DOHH2 (cell line): ENCODE data around the gene VPS72.

ENCODE experiments used
- H3F3A ChIP-seq: fragments of 200-600 bp; sonication (generic), shearing (Covaris generic); 2 replicates; pipeline ENCODE4 v1.6.0; 2016; ENCODE audit warnings: antibody characterized with exemption, mild to moderate bottlenecking; ENCODE audit not compliant: control insufficient read depth, insufficient read depth
- H3K27ac ChIP-seq: fragments of 200-600 bp; sonication (generic); 2 replicates; pipeline ENCODE4 v1.5.1; 2014; ENCODE audit warnings: low read depth, mild to moderate bottlenecking, low read length, moderate library complexity
- H3K27me3 ChIP-seq: fragments of 200-600 bp; sonication (generic); 2 replicates; pipeline ENCODE4 v1.6.1; 2014; ENCODE audit warnings: mild to moderate bottlenecking, low read length, mixed read lengths; ENCODE audit not compliant: control insufficient read depth
- H3K36me3 ChIP-seq: fragments of 200-600 bp; sonication (generic); 2 replicates; pipeline ENCODE4 v1.6.1; 2014; ENCODE audit warnings: mild to moderate bottlenecking, low read length, moderate library complexity, mixed read lengths; ENCODE audit not compliant: control insufficient read depth
- H3K4me1 ChIP-seq: fragments of 200-600 bp; sonication (generic); 2 replicates; pipeline ENCODE4 v1.6.1; 2014; ENCODE audit warnings: mild to moderate bottlenecking, low read length, mixed read lengths; ENCODE audit not compliant: control insufficient read depth
- H3K4me2 ChIP-seq: fragments of 200-600 bp; sonication (generic); 2 replicates; pipeline ENCODE4 v1.6.0; 2014; ENCODE audit warnings: mild to moderate bottlenecking, low read length, moderate library complexity
- H3K4me3 ChIP-seq: fragments of 200-600 bp; sonication (generic); 2 replicates; pipeline ENCODE4 v1.5.1; 2014; ENCODE audit warnings: mild to moderate bottlenecking, low read length, mixed read lengths
- H3K79me2 ChIP-seq: fragments of 200-600 bp; sonication (generic); 2 replicates; pipeline ENCODE4 v1.6.1; 2014; ENCODE audit warnings: mild to moderate bottlenecking, low read length, mixed read lengths; ENCODE audit not compliant: control insufficient read depth
- H3K9me2 ChIP-seq: fragments of 200-600 bp; sonication (generic); replicated peaks from 2 replicates; pipeline ENCODE4 v1.6.1; 2014; ENCODE audit warnings: mild to moderate bottlenecking, low read length, mixed read lengths; ENCODE audit not compliant: control insufficient read depth
- H3K9me3 ChIP-seq: fragments of 200-600 bp; sonication (generic); 2 replicates; pipeline ENCODE4 v1.6.1; 2014; ENCODE audit warnings: antibody characterized with exemption, low read length, mixed read lengths; ENCODE audit not compliant: control insufficient read depth, insufficient read depth
- H4K20me1 ChIP-seq: fragments of 200-600 bp; sonication (generic); 2 replicates; pipeline ENCODE4 v1.6.0; 2014; ENCODE audit warnings: low read depth, mild to moderate bottlenecking, antibody characterized with exemption, low read length, moderate library complexity; ENCODE audit not compliant: control insufficient read depth, insufficient read depth
- EZH2phosphoT487 ChIP-seq: fragments of 200-600 bp; sonication (generic); IDR thresholded peaks from 2 replicates; pipeline ENCODE4 v1.6.1; 2017; ENCODE audit warnings: borderline replicate concordance, mild to moderate bottlenecking, antibody characterized with exemption, low read length, moderate library complexity, mixed read lengths
- TF ChIP-seq, protein P1 (sequence below): fragments of 200-600 bp; sonication (generic); IDR thresholded peaks from one replicate; pipeline ENCODE4 v1.5.1; 2014; ENCODE audit warnings: antibody characterized with exemption, mild to moderate bottlenecking, low read depth, low read length; ENCODE audit not compliant: poor library complexity, severe bottlenecking

Gene VPS72

DNA sequence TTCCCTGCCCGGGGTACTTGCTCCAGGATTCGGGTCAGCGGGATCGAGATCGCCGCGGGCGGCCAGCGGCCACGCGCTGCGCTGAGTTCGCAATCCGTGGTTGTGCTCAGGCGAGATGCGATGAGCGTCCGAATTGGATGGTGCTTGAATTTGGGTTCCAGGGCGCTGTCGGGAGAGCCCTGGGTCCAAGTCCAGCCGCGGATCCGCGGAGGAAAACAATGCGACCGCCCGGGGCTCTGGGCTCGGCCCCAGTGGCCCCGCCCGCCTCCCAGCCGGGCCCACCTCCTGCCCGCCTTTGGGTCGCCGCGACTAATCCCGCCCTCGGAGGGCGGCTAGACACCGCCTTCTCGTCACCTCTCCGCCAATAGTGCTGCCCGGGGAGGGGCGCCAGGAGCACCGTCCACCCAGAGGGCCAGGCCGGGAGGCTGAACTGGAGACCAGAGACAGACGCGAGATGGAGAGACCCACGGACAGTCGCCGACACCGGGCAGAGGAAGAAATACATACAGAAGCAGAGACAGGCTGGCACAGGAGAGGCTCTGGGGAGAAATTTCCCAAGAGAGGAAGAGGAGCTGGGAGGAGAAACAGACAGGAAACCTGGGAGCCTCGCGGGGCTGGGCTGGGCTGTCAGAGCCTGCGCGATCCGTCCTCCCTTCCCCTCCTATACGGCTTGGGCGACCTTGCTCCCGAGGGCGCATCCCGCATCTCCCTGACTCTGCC, 43.4 kb downstream of the VPS72 start, which contains the start of gene SEMA6C:
Gene SEMA6C, minus strand, starts transcription at position 220 of the 720 bp plus-strand sequence. CDS start 4,010 bp downstream, outside the sequence.
- peak within 1 kb of the TSS; percentile 73 for H3K4me3 ChIP-seq
- no peaks in the 10 kb centered on the region for H3K9me3 ChIP-seq
- no peaks in the 10 kb centered on the region for H4K20me1 ChIP-seq
- no peaks in the 10 kb centered on the region for H3K79me2 ChIP-seq
- 0 out of 2 replicates have a peak, but pooled peaks cover 2% of the 10 kb centered on the region for H3F3A ChIP-seq
- no peak for TF ChIP-seq EZH2phosphoT487
- TF ChIP-seq, protein P1, sequence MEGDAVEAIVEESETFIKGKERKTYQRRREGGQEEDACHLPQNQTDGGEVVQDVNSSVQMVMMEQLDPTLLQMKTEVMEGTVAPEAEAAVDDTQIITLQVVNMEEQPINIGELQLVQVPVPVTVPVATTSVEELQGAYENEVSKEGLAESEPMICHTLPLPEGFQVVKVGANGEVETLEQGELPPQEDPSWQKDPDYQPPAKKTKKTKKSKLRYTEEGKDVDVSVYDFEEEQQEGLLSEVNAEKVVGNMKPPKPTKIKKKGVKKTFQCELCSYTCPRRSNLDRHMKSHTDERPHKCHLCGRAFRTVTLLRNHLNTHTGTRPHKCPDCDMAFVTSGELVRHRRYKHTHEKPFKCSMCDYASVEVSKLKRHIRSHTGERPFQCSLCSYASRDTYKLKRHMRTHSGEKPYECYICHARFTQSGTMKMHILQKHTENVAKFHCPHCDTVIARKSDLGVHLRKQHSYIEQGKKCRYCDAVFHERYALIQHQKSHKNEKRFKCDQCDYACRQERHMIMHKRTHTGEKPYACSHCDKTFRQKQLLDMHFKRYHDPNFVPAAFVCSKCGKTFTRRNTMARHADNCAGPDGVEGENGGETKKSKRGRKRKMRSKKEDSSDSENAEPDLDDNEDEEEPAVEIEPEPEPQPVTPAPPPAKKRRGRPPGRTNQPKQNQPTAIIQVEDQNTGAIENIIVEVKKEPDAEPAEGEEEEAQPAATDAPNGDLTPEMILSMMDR: no peak
- no peaks in the 10 kb centered on the region for H3K36me3 ChIP-seq
- no peaks in the 10 kb centered on the region for H3K9me2 ChIP-seq
- no peak within 1 kb of the TSS for H3K27ac ChIP-seq
- no peaks in the 10 kb centered on the region for H3K27me3 ChIP-seq
- H3K4me2 ChIP-seq: peak within 1 kb of the TSS; percentile 91
- peaks cover 57% of the 10 kb centered on the region for H3K4me1 ChIP-seq

DNA sequence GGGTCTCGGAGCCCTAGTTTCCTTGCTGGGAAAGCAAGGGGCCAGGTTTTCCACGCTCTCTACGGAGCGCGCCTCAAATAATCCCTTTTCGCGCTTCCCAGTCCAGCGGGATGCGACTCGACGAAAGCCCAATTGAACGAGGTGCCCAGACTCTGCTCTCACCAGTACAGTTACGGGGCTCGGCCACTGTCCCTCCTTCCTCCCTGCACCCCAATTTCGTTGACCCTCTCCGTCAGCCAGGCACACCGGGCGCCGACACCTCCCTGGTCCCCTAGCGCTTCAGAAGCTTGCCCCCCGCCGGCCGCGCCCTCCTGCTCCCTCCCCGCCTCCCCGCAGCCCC, 44.0 kb downstream of the VPS72 start:
- no peaks in the 10 kb centered on the region for H3K9me2 ChIP-seq
- H3K36me3 ChIP-seq: no peaks in the 10 kb centered on the region
- H4K20me1 ChIP-seq: no peaks in the 10 kb centered on the region
- TF ChIP-seq, protein P1: no peak
- TF ChIP-seq EZH2phosphoT487: no peak
- 0 out of 2 replicates have a peak, but pooled peaks cover 2% of the 10 kb centered on the region for H3F3A ChIP-seq
- H3K79me2 ChIP-seq: no peaks in the 10 kb centered on the region
- no peak overlapping the region for H3K27ac ChIP-seq
- no peaks in the 10 kb centered on the region for H3K27me3 ChIP-seq
- peak overlapping the region; percentile 73 for H3K4me3 ChIP-seq
- H3K4me1 ChIP-seq: peaks cover 57% of the 10 kb centered on the region
- no peaks in the 10 kb centered on the region for H3K9me3 ChIP-seq
- H3K4me2 ChIP-seq: peak overlapping the region; percentile 91

GRCh38 chr1:151145304-151146071, 44.5 kb downstream of the VPS72 start:
- Histone ChIP-seq H3K4me3 (peak overlapping the region; percentile 73), H3K4me2 (peak overlapping the region; percentile 91)

More at GRCh38 chr1:151145304-151146071, 44.5 kb downstream of the VPS72 start:
- Histone ChIP-seq H4K20me1 (no peaks in the 10 kb centered on the region), H3F3A (0 out of 2 replicates have a peak, but pooled peaks cover 2% of the 10 kb centered on the region), H3K27ac (no peak overlapping the region), H3K79me2 (no peaks in the 10 kb centered on the region), H3K36me3 (no peaks in the 10 kb centered on the region), H3K4me1 (peaks cover 57% of the 10 kb centered on the region), H3K27me3 (no peaks in the 10 kb centered on the region), H3K9me2 (no peaks in the 10 kb centered on the region), H3K9me3 (no peaks in the 10 kb centered on the region)
- TF ChIP-seq EZH2phosphoT487: no peak
- TF ChIP-seq, protein P1: no peak
